Left renal pelvis (tissue), 4 donors: Measurements from ENCODE around the gene RSF1. TPM values are rescaled to one million over a fixed set of nuclear protein-coding genes. Genes with fewer than 3 reads are reported as not detected.

Experiments
- DNase-seq, 4 donors: peaks; one replicate each; pipeline ENCODE4 v3.0.0-alpha.2; 2013; ENCODE audit warnings: low read depth in 4 of 4, low spot score in 3 of 4
- polyA plus RNA-seq, 4 donors: library from polyadenylated mRNA; unstranded; fragments of 120-200 nt; gene quantifications; one replicate each; pipeline ENCODE4 v1.2.1, GENCODE V29; 2013; ENCODE audit not compliant: insufficient read length in 4 of 4

RSF1 gene
- polyA plus RNA-seq, 4 donors, result 62.7 to 75.9 (median 65.5) TPM

GRCh38 chr11:77814848-77815247 lies 5.7 kb downstream of the RSF1 start:
- DNase-seq, result no peak

DNA sequence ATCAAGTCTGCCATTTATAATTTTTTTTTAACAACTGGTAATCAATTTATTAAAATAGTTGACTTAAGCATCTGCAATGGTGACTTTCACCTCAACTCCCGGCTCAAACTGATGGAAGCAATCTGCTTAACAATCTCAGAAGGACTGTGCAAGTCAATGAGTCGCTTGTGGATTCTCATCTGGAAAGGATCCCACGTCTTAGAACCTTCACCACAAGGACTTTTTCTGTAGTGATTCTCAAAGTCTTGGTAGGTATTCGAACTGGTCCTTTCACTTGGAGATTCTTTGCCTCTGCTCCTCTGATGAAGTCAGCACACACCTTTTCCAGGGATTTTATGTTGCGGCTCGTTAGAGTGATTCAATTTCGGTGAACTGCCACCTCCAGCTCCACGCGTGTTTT lies 7.3 kb downstream of the RSF1 start:
- no peak for DNase-seq

DNA sequence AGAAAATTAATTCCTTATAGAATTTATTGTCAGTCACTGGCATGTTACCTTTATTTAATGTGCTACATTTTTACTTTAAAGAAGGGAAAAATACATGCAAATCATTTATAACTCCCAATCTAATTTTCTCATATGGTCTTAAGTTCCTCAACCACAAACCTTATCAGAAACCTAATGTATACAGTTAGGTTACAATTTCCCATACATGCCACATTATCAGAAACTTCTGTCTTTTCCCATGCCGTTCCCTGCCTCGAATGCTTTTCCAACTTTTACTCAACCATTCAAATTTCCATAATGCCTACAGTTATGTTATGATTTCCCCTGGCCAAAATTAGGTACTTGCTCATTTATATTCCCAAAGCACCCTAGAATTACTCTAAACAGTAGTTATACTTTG lies 13.5 kb downstream of the RSF1 start:
- no peak for DNase-seq

- no peak for DNase-seq
Observed at GRCh38 chr11:77806415-77806814, 14.1 kb downstream of the RSF1 start.

DNA sequence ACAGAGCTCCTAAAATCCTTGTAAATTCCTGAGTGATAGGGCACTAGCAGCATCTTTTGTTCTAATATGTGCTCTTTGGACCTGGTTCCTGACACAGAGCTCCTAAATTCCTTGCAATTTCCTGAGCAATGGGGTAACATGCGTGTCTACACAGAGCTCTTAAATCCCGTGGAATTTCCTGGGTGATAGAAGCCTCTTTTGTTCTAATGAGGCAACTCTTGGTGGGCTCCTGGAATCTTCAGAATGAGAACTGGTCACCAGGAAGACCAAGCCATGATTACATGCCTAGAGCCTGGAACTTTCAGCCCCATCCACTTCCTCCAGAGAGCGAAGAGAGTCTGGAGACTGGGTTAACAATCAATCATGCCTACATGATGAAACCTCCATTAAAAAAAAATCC lies 19.0 kb downstream of the RSF1 start:
- DNase-seq, result no peak

- no peak for DNase-seq
Observed at GRCh38 chr11:77800449-77800848, 20.1 kb downstream of the RSF1 start.

DNA sequence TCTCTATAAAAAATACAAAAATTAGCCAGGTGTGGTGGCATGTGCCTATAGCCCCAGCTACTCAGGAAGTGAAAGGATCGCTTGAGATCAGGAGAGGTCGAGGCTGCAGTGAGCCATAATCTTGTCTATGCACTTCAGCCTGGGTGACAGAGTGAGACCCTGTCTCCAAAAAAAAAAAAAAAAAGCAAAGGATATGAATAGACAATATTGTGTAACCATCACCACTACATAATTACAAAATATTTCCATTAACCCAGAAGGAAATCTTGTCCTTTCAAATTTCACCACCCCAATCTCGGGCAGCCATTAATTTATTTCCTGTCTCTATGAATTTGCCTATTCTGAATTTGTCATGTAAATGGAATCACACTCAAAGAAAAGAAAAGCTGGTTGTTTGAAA lies 21.2 kb downstream of the RSF1 start:
- DNase-seq, result no peak

DNA sequence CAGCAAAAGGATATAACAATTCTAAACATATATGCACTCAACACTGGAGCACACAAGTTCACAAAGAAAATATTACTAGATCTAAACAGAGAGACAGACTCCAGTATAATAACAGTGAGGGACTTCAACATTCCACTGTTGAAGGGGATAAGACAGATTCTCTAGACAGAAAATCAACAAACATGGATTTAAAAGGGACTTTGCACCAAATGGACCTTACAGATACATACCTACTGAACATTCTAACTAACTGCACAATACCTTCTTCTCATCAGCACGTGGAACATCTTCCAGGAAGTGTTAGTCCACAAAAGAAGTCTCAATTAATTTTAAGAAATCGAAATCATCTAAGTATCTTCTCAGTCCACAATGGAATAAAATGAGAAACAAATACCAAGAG lies 26.6 kb downstream of the RSF1 start:
- no peak for DNase-seq

DNA sequence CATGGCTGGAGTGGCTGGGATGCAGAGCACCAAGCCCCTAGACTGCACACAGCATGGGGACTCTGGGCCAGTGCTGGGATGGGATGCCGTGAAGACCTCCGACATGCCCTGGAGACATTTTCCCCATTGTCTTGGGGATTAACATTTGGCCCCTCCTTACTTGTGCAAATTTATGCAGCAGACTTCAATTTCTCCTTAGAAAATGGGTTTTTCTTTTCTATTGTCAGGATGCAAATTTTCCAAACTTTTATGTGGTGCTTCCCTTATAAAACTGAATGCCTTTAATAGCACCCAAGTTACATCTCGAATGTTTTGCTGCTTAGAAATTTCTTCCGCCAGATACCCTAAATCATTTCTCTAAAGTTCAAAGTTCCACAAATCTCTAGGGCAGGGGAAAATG lies 29.2 kb downstream of the RSF1 start:
- no peak for DNase-seq

GRCh38 chr11:77789731-77790476 lies 30.6 kb downstream of the RSF1 start:
- DNase-seq, result no peak

GRCh38 chr11:77789061-77789730 lies 31.3 kb downstream of the RSF1 start:
- no peak for DNase-seq

DNA sequence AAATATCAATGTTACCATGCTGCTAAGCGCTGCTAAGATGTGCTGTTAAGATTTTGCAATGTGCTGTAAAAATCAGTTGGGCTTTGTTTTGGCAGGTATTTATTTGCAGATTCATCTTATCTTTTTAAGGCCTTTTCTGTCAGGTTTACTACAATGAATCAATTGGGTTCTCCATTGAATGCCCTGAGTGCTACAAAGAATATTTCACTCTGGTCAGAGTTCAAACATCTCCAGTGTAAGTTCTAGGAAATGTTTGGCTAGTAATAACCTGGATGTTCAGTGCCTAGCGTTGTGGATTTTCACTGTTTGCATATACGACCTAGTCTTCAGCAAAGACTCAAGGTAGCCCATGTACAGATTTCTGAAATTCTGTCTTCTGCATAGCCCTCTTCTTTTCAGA lies 36.0 kb downstream of the RSF1 start:
- DNase-seq, result no peak

- DNase-seq, result no peak
Observed at GRCh38 chr11:77783025-77783424, 37.5 kb downstream of the RSF1 start.

DNA sequence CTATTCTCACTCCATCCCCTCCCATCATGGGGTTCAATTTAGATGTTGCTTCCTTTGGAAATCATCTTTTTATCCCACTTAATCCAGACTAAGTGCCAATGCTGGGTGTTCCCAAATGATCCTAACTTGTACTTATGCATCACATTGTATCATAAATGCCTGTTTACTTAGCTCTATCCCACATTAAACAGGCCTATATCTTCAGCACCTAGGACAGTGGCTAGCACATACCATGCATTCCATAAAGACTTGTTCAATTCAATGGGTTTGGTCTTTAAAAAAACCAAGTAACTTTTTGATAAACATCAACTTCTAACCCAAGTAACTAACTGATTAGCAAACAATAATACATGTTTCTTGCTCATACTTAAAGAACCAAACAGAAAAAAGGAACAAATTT lies 40.6 kb downstream of the RSF1 start:
- peak in 2 of 4 donors; percentile 1 to 6 for DNase-seq

DNA sequence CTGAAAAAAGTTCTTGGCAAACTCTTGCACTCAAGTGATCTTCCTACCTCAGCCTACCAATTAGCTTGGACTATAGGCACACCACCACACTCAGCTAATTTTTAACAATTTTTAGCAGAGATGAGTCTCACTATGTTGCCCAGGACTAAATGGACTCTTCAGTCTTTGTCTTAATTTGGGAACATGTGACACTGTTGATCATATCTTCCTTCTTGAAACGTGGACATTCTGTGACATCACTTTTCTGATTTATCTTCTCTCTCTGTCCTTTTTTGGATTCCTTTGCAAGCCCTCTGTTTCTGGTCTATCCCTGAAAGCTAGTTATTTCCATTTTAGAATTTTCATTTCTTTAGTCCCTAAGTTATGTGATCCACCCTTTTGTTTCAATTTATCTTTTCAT lies 42.0 kb downstream of the RSF1 start:
- DNase-seq, result no peak

- DNase-seq, result no peak
Observed at GRCh38 chr11:77778118-77778517, 42.4 kb downstream of the RSF1 start.

DNA sequence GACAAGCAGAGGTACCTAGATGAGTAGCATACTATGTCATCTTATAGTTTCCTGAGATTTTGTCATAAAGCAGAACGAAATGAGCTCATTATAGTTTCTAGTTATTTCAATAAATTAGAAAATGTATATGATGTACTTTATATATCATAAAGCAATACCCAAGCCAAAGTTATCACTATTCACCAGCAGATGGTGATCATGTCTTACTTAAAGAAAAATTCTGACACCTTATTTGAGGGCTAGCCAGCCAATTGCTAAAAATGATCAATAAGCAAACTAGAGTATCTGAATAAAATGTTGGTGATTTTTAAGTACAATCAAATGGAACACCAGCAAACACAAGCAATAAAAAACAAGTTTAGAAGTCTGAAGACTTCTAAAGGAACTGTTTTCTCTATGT lies 44.1 kb downstream of the RSF1 start:
- DNase-seq, result no peak

- no peak for DNase-seq
Observed at GRCh38 chr11:77775936-77776335, 44.6 kb downstream of the RSF1 start.

GRCh38 chr11:77771135-77771534 lies 49.4 kb downstream of the RSF1 start:
- no peak for DNase-seq

DNA sequence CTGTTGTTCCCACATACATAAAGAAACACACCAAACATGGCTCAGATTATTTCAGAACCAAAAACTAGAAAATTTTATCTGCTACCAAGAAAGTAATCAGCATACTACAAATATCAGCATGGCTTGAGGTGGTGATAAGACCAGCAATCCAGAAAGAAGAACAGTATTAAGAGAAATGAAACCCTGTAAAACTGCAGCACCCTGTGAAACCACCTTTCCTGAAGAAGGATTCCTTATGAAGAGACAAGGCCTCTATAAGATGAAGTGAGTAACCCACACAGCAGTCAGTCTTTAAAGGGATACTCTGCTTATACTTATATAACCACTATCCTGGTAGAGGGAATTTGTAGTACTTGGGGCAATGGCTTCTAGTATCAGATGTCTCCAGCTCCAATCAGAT lies 49.9 kb downstream of the RSF1 start:
- no peak for DNase-seq

DNA sequence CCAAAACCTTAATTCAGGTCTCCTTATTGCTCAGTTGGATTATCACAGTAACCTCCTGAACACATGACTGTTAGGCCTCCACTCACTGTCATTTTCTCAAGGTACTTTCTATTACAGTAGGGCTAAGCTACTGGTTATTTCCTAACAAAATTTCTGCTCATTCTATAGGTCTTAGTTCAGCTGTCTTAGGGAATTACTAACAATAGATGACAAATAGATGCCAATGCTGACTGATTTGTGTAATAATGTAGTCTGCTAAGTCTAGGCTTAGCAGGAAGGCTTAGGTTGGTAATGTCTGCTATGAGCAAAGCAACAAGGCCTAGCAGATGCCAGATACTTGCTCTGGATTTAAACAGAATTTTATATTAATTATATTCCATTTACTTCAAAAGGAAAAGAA lies 58.1 kb downstream of the RSF1 start:
- DNase-seq, result no peak

DNA sequence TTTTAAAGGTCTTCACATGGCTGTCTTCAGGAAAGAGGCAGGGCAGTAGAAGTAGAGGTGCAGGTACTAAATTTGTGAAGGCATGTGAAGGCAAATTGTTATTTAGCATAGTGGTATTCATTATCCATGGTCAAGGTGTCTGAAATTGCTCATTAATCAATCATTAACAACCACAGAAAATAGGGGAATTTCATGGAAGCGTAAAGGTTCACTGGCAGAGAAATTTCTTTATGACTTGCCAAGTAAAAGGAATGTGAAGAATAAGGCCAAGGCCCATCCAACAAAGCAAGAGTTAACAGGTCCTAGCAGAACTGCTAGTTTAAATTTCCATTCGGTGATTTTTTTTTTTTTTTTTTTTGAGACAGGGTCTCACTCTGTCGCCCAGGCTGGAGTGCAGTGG lies 59.0 kb downstream of the RSF1 start:
- no peak for DNase-seq

DNA sequence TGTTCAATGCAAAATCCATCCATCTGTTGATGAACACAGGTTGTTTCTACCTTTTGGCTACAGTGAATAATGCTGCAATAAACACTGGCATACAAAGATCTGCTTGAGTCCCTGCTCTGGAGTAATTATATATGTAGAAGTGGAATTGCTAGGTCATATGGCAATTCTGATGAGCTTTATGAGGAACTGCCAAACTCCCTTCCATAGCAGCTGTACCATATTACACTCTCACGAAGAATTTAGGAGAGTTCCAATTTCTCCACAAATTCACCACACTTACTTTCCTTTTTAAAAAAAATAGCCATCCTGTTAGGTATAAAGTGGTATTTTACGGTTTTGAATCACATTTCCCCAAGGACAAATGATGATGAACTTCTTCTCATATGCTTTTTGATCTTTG lies 62.2 kb downstream of the RSF1 start:
- DNase-seq, result no peak
